ENCODE measurements around the gene PHC2. TPM values are rescaled to one million over a fixed set of nuclear protein-coding genes. Genes with fewer than 3 reads are reported as not detected.

Gene PHC2
- polyA plus RNA-seq, 1 donor (not counting 4 experiments of a cell fraction or from before 2014, with no cell fraction given), result 51.7 TPM

- no peak overlapping the region for H3K4me2 ChIP-seq (ENCODE audit: control insufficient read depth, extremely low read depth, insufficient read depth, low read depth, low read length)
- peaks cover 80% of the 10 kb centered on the region for H3K79me2 ChIP-seq (ENCODE audit: control insufficient read depth, insufficient read depth, low read length)
- dilution Hi-C loops (cut with MboI; ENCODE audit: extremely low pct_ligation_motif_present, low sequenced_read_pairs), result no loop called here
- peaks cover 3% of the 10 kb centered on the region for H3K9me3 ChIP-seq (ENCODE audit: control insufficient read depth, low read depth, low read length)
- DNase-seq (ENCODE audit: low read depth, low spot score) (no peak), FAIRE-seq (no peak)
- H4K20me1 ChIP-seq (ENCODE audit: control insufficient read depth, extremely low read depth, insufficient read depth, low read length), result peaks cover 3% of the 10 kb centered on the region
- H3K4me1 ChIP-seq (ENCODE audit: control insufficient read depth, extremely low read depth, insufficient read depth, low read length), result no peaks in the 10 kb centered on the region
- H3K9me1 ChIP-seq (ENCODE audit: control insufficient read depth, extremely low read depth, insufficient read depth, low read length), result no peaks in the 10 kb centered on the region
- no peak overlapping the region for H2AFZ ChIP-seq (ENCODE audit: control insufficient read depth, low read length)
- no peaks in the 10 kb centered on the region for H3K27me3 ChIP-seq (ENCODE audit: control insufficient read depth, extremely low read depth, insufficient read depth, low read length)
- peaks cover 0 to 5% of the 10 kb centered on the region in 2 experiments for H3K36me3 ChIP-seq (ENCODE audit: control insufficient read depth in 2 of 2, extremely low read depth in 1 of 2, insufficient read depth in 2 of 2, low read length in 2 of 2)
- TF ChIP-seq CTCF (optimal IDR thresholded peaks at IDR 0.05 in 1 of 3, IDR thresholded peaks at IDR 0.05 in 1 of 3, conservative IDR thresholded peaks at IDR 0.05 in 1 of 3; ENCODE audit: extremely low read depth in 1 of 3, insufficient read depth in 2 of 3, low read length in 3 of 3) (no peak), EZH2 (IDR thresholded peaks at IDR 0.05; ENCODE audit: low read length) (no peak)
- no peak overlapping the region for H3K9ac ChIP-seq (ENCODE audit: control insufficient read depth, extremely low read depth, insufficient read depth, low read length)
- no peak overlapping the region for H3K4me3 ChIP-seq (ENCODE audit: control insufficient read depth in 2 of 3, extremely low read depth in 1 of 3, insufficient read depth in 2 of 3, low read depth in 1 of 3, low read length in 3 of 3)
- no peak overlapping the region for H3K27ac ChIP-seq (ENCODE audit: control insufficient read depth, insufficient read depth, low read length)
Measured at GRCh38 chr1:33414879-33415278, 16.0 kb downstream of the PHC2 start.

- DNase-seq (ENCODE audit: low read depth, low spot score), result no peak
- Histone ChIP-seq H3K79me2 (ENCODE audit: control insufficient read depth, insufficient read depth, low read length) (peaks cover 52% of the 10 kb centered on the region), H4K20me1 (ENCODE audit: control insufficient read depth, extremely low read depth, insufficient read depth, low read length) (peaks cover 3% of the 10 kb centered on the region), H3K9ac (ENCODE audit: control insufficient read depth, extremely low read depth, insufficient read depth, low read length) (no peak overlapping the region), H3K9me3 (ENCODE audit: control insufficient read depth, low read depth, low read length) (no peaks in the 10 kb centered on the region), H3K4me3 (ENCODE audit: control insufficient read depth in 2 of 3, extremely low read depth in 1 of 3, insufficient read depth in 2 of 3, low read depth in 1 of 3, low read length in 3 of 3) (no peak overlapping the region), H2AFZ (ENCODE audit: control insufficient read depth, low read length) (no peak overlapping the region), H3K4me1 (ENCODE audit: control insufficient read depth, extremely low read depth, insufficient read depth, low read length) (no peaks in the 10 kb centered on the region), H3K27me3 (ENCODE audit: control insufficient read depth, extremely low read depth, insufficient read depth, low read length) (no peaks in the 10 kb centered on the region), H3K9me1 (ENCODE audit: control insufficient read depth, extremely low read depth, insufficient read depth, low read length) (no peaks in the 10 kb centered on the region), H3K36me3 (ENCODE audit: control insufficient read depth in 2 of 2, extremely low read depth in 1 of 2, insufficient read depth in 2 of 2, low read length in 2 of 2) (peaks cover 0 to 6% of the 10 kb centered on the region in 2 experiments), H3K27ac (ENCODE audit: control insufficient read depth, insufficient read depth, low read length) (no peak overlapping the region), H3K4me2 (ENCODE audit: control insufficient read depth, extremely low read depth, insufficient read depth, low read depth, low read length) (no peak overlapping the region)
- TF ChIP-seq CTCF (optimal IDR thresholded peaks at IDR 0.05 in 1 of 3, IDR thresholded peaks at IDR 0.05 in 1 of 3, conservative IDR thresholded peaks at IDR 0.05 in 1 of 3; ENCODE audit: extremely low read depth in 1 of 3, insufficient read depth in 2 of 3, low read length in 3 of 3), result no peak
- TF ChIP-seq EZH2 (IDR thresholded peaks at IDR 0.05; ENCODE audit: low read length), result no peak
- dilution Hi-C loops (cut with MboI; ENCODE audit: extremely low pct_ligation_motif_present, low sequenced_read_pairs), result no loop called here
- FAIRE-seq, result peak; percentile 5
Measured at GRCh38 chr1:33410091-33410701, 20.7 kb downstream of the PHC2 start.
